ENCODE measurements around the gene DAGLA. TPM values are rescaled to one million over a fixed set of nuclear protein-coding genes. Genes with fewer than 3 reads are reported as not detected.
"Not testable (repeated sequence)": the region's sequence is repeated elsewhere in the genome, so short reads cannot be mapped to it uniquely, and the experiment has no call there.

The DAGLA gene
- total RNA-seq, 1 experiment from 2014 or later = 8.6 TPM

DNA sequence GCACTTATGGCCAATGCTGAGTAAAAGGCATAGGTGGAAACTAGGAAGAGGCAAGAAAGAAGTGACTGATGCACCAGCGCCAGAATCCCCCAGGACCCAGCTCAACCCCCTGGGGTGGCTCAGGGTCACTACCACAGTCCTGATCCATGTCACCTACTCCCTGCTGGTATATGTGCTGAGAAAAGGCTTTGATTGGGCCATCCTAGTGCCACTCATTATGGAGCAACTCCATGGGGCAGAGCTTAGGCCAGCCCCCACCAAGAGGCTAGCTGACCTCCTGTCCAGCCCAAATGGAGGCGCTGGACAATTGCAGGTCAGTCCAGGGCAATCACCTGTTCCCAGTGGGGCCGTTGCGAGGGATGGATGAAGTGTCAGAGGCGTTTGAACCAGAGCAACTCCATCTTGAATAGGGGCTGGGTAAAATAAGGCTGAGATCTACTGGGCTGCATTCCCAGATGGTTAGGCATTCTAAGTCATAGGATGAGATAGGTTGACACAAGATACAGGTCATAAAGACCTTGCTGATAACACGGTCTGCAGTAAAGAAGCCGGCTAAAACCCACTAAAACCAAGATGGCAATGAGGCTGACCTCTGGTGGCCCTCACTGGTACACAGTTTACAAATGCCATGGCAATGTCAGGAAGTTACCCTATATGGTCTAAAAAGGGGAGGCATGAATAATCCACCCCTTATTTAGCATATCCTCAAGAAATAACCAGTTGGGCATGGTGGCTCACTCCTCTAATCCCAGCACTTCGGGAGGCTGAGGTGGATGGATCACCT, 20.6 kb upstream of the DAGLA start:
- ChIA-PET CTCF (no interaction called here), POLR2A (ENCODE audit: unreplicated experiment) (no interaction called here)
- H2AFZ ChIP-seq (ENCODE audit: low read length) = no peak overlapping the region
- H3K9me3 ChIP-seq (ENCODE audit: low read length) = no peaks in the 10 kb centered on the region
- BruUV-seq (replicated peaks) = no TSS peak
- ATAC-seq (no peak), DNase-seq (peak; percentile 22)
- TF ChIP-seq, protein P1, sequence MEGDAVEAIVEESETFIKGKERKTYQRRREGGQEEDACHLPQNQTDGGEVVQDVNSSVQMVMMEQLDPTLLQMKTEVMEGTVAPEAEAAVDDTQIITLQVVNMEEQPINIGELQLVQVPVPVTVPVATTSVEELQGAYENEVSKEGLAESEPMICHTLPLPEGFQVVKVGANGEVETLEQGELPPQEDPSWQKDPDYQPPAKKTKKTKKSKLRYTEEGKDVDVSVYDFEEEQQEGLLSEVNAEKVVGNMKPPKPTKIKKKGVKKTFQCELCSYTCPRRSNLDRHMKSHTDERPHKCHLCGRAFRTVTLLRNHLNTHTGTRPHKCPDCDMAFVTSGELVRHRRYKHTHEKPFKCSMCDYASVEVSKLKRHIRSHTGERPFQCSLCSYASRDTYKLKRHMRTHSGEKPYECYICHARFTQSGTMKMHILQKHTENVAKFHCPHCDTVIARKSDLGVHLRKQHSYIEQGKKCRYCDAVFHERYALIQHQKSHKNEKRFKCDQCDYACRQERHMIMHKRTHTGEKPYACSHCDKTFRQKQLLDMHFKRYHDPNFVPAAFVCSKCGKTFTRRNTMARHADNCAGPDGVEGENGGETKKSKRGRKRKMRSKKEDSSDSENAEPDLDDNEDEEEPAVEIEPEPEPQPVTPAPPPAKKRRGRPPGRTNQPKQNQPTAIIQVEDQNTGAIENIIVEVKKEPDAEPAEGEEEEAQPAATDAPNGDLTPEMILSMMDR (conservative IDR thresholded peaks at IDR 0.05; ENCODE audit: low read depth, low read length) = peak; percentile 34; the same call in 1 of the 2 replicates
- TF ChIP-seq EZH2 (IDR thresholded peaks at IDR 0.05; ENCODE audit: low read length, unreplicated experiment) (no peak), EZH2phosphoT487 (IDR thresholded peaks at IDR 0.05; ENCODE audit: borderline replicate concordance, low read length) (no peak)
- H3K4me3 ChIP-seq (ENCODE audit: low read length) = no peak overlapping the region
- H3K9me2 ChIP-seq (replicated peaks; ENCODE audit: low read length) = no peaks in the 10 kb centered on the region
- H3F3A ChIP-seq (ENCODE audit: low read length, unreplicated experiment) = no peaks in the 10 kb centered on the region
- no peak overlapping the region for H3K27ac ChIP-seq (ENCODE audit: low read length)
- H3K4me1 ChIP-seq (ENCODE audit: insufficient read depth, low read length) = peaks cover 7% of the 10 kb centered on the region
- no peaks in the 10 kb centered on the region for H3K36me3 ChIP-seq (ENCODE audit: low read depth, low read length)
- no peaks in the 10 kb centered on the region for H3K27me3 ChIP-seq (ENCODE audit: low read length)
- H3K4me2 ChIP-seq (ENCODE audit: low read length) = no peak overlapping the region
- intact Hi-C loops (cut with micrococcal nuclease) = no loop called here
- no peaks in the 10 kb centered on the region for H3K79me2 ChIP-seq (ENCODE audit: low read length)
- H3K9ac ChIP-seq (ENCODE audit: low read length) = no peak overlapping the region
- no peaks in the 10 kb centered on the region for H4K20me1 ChIP-seq (ENCODE audit: low read length)

DNA sequence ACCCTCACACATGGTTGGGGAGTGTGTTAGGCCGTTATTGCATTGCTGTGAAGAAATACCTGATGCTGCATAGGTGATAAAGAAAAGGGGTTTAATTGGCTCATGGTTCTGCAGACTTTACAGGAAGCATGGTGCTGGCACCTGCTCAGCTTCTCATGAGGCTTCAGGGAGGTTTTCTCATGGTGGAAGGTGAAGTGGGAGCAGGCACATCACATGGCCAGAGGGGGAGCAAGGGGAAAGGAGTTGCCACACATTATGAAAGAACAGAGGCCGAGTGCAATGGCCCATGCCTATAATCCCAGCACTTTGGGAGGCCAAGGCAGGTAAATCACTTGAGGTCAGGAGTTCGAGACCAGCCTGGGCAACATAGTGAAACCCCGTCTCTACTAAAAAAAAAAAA, 19.2 kb upstream of the DAGLA start:
- ATAC-seq; H3K79me2 ChIP-seq (ENCODE audit: low read length); H3F3A ChIP-seq (ENCODE audit: low read length, unreplicated experiment); intact Hi-C loops (cut with micrococcal nuclease); H3K9ac ChIP-seq (ENCODE audit: low read length); H3K4me3 ChIP-seq (ENCODE audit: low read length); H3K27ac ChIP-seq (ENCODE audit: low read length); H2AFZ ChIP-seq (ENCODE audit: low read length); H3K9me3 ChIP-seq (ENCODE audit: low read length); H3K4me1 ChIP-seq (ENCODE audit: insufficient read depth, low read length); POLR2A ChIA-PET (ENCODE audit: unreplicated experiment); H3K4me2 ChIP-seq (ENCODE audit: low read length); H4K20me1 ChIP-seq (ENCODE audit: low read length); H3K9me2 ChIP-seq (replicated peaks; ENCODE audit: low read length); H3K27me3 ChIP-seq (ENCODE audit: low read length); H3K36me3 ChIP-seq (ENCODE audit: low read depth, low read length); DNase-seq; BruUV-seq (replicated peaks): not testable (repeated sequence)
- CTCF ChIA-PET = interaction anchor here (0.7 kb wide), 1 partner anchor 55 kb away, joined by 4 read pairs; no protein-coding TSS in a partner anchor

DNA sequence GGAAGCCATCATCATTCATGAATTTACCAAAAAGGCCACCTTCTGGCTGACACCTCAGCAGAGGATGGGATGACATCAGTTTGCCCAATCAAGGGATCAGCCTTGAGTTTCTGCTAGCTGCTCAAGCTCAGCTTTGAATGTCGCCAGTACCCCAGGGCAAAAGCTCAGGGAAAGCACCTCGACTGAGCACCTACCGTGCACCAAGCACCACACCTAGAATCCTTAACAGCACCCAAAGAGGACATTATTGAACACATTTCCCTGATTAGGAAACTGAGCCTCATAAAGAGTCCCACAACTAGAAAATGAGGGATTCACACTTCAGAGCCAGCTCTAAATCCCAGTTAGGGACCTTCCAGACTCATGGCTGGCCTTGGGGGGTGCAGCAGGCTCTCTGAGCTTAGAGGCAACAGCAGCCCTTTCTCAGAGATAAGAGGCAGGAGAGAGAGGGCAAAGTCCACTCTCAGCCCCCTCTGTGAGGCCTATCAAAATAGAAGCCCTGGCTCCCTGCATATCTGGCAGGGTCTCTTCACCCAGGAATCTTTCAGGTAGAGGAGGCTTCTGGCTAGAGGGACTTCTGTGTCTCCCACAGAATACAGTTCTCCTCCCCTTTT, 13.4 kb upstream of the DAGLA start:
- no peak for DNase-seq
- Histone ChIP-seq H3K4me1 (ENCODE audit: insufficient read depth, low read length) (no peaks in the 10 kb centered on the region), H3K4me3 (ENCODE audit: low read length) (no peak overlapping the region), H3K9me2 (replicated peaks; ENCODE audit: low read length) (no peaks in the 10 kb centered on the region), H3K4me2 (ENCODE audit: low read length) (no peak overlapping the region), H2AFZ (ENCODE audit: low read length) (no peak overlapping the region), H3F3A (ENCODE audit: low read length, unreplicated experiment) (no peaks in the 10 kb centered on the region), H3K9me3 (ENCODE audit: low read length) (no peaks in the 10 kb centered on the region), H3K27me3 (ENCODE audit: low read length) (no peaks in the 10 kb centered on the region), H3K36me3 (ENCODE audit: low read depth, low read length) (no peaks in the 10 kb centered on the region), H3K79me2 (ENCODE audit: low read length) (no peaks in the 10 kb centered on the region), H3K9ac (ENCODE audit: low read length) (no peak overlapping the region), H4K20me1 (ENCODE audit: low read length) (no peaks in the 10 kb centered on the region), H3K27ac (ENCODE audit: low read length) (no peak overlapping the region)
- CTCF ChIA-PET = interaction anchor here (0.7 kb wide), 2 partner anchors 64 to 74 kb away, joined by 4 to 6 read pairs; no protein-coding TSS in a partner anchor
- TF ChIP-seq EZH2phosphoT487 (IDR thresholded peaks at IDR 0.05; ENCODE audit: borderline replicate concordance, low read length) (no peak), EZH2 (IDR thresholded peaks at IDR 0.05; ENCODE audit: low read length, unreplicated experiment) (no peak)
- TF ChIP-seq, protein P1 (conservative IDR thresholded peaks at IDR 0.05; ENCODE audit: low read depth, low read length) = no peak
- no TSS peak for BruUV-seq (replicated peaks)
- intact Hi-C loops (cut with micrococcal nuclease) = no loop called here
- POLR2A ChIA-PET (ENCODE audit: unreplicated experiment) = no interaction called here
- ATAC-seq = no peak

Measured in PC-3 (cell line).